ENCODE results near the gene CLTCL1.

Gene CLTCL1

GRCh38 chr22:19148417-19149046 lies 143.0 kb downstream of the CLTCL1 start:
- ChIA-PET POLR2A (no interaction called here), CTCF (interaction anchor here (0.8 to 0.9 kb wide), 2 partner anchors 27 to 481 kb away, joined by 3 to 4 read pairs; partner anchors contain the start of gene DGCR2)
- no peak for TF ChIP-seq CTCF (IDR thresholded peaks at IDR 0.05; ENCODE audit: control extremely low read depth, extremely low read depth, low read depth, missing control alignments)
- DNase-seq (ENCODE audit: extremely low spot score) = no peak

DNA sequence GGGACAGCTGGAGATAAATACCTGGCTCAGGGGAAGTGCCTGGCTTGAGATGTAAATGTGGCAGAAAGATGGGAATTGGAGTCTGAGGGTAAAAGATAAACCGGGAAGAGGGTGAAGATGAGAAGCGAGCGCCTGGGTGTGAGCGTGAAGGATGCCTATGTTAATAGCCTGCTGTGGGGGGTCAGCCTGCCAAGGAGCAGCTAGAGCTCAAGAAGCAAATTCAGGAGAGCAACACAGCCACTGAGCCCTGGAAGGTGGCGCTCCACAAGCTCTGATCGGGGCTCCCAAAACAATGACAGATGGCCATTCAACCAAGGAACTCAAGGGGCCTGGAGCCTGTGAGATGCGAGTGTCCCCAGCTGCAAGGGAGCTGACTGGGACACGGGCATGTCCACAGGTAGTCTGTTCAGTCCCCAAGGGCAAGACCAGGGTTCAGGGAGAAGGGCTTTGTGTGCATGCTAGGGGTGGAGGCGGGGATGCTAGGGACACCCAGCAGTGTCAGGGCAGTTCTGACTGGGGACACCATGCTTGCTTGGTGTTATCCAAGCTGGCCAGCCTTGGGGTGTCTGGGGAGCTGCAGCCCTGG lies 144.2 kb downstream of the CLTCL1 start:
- no peak for DNase-seq (ENCODE audit: extremely low spot score)
- POLR2A ChIA-PET = no interaction called here
- no peak for TF ChIP-seq CTCF (IDR thresholded peaks at IDR 0.05; ENCODE audit: control extremely low read depth, extremely low read depth, low read depth, missing control alignments)
- CTCF ChIA-PET = interaction anchor here (0.8 to 4.7 kb wide), 3 partner anchors 8 to 483 kb away, joined by 4 to 39 read pairs (median 4); no protein-coding TSS in a partner anchor

DNA sequence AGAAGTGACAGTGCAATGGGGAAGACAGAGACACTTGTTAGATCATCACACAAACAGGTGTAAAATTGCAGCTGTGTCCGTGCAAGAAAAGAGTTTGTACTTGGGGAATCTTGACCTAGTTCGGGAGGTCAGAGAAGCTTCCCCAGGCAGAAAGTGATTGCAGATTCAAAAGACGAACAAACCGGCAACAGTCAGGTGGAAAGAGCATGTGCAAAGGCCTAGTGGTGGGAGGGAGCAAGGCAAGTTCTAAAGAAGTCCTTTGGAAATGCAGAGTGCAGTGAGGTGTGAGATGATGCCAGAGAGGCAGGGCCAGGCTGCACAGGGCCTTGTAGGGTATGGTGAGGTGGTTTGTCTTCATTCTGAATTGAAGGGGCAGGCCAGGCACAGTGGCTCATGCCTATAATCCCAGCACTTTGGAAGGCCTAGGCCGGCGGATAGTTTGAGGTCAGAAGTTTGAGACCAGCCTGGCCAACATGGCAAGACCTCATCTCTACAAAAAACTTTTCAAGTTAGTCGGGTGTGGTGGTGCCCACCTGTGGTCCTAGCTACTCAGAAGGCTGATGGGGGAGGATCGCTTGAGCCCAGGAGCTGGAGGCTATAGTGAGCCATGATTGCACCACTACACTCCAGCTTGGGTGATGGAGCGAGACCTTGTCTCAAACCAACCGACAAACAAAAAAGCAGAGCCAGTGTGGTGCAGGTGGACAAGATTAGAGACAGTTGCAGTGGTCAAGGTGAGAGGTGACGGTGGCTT lies 145.1 kb downstream of the CLTCL1 start:
- TF ChIP-seq CTCF (IDR thresholded peaks at IDR 0.05; ENCODE audit: control extremely low read depth, extremely low read depth, low read depth, missing control alignments) = no peak
- DNase-seq (ENCODE audit: extremely low spot score) = no peak
- CTCF ChIA-PET = interaction anchor here (0.8 to 4.7 kb wide), 4 partner anchors 9 to 484 kb away, joined by 4 to 39 read pairs (median 16); no protein-coding TSS in a partner anchor
- POLR2A ChIA-PET = no interaction called here

GRCh38 chr22:19143967-19144400 lies 147.5 kb downstream of the CLTCL1 start:
- DNase-seq (ENCODE audit: extremely low spot score) = no peak

GRCh38 chr22:19143212-19143611 lies 148.3 kb downstream of the CLTCL1 start:
- TF ChIP-seq CTCF (IDR thresholded peaks at IDR 0.05; ENCODE audit: control extremely low read depth, extremely low read depth, low read depth, missing control alignments) = no peak
- ChIA-PET CTCF (interaction anchor here (0.7 to 4.7 kb wide), 14 partner anchors 10 to 486 kb away, joined by 3 to 39 read pairs (median 6); partner anchors contain the start of genes CLTCL1 and TSSK2), POLR2A (interaction anchor here (1.0 kb wide), 1 partner anchor 31 kb away, joined by 3 read pairs; no protein-coding TSS in a partner anchor)
- DNase-seq (ENCODE audit: extremely low spot score) = no peak

More at GRCh38 chr22:19143967-19144400, 147.5 kb downstream of the CLTCL1 start:
- CTCF ChIA-PET = interaction anchor here (0.7 to 4.7 kb wide), 25 partner anchors 10 to 489 kb away, joined by 3 to 39 read pairs (median 5); partner anchors contain the start of genes CLTCL1, DGCR2, SLC25A1 and TSSK2
- TF ChIP-seq CTCF (IDR thresholded peaks at IDR 0.05; ENCODE audit: control extremely low read depth, extremely low read depth, low read depth, missing control alignments) = no peak
- POLR2A ChIA-PET = interaction anchor here (1.0 kb wide), 1 partner anchor 30 kb away, joined by 3 read pairs; no protein-coding TSS in a partner anchor

GRCh38 chr22:19142394-19142793 lies 149.1 kb downstream of the CLTCL1 start:
- DNase-seq (ENCODE audit: extremely low spot score) = no peak
- ChIA-PET CTCF (interaction anchor here (2.5 to 3.0 kb wide), 2 partner anchors 14 to 26 kb away, joined by 5 to 9 read pairs; no protein-coding TSS in a partner anchor), POLR2A (interaction anchor here (1.0 kb wide), 1 partner anchor 9 kb away, joined by 4 read pairs; no protein-coding TSS in a partner anchor)
- no peak for TF ChIP-seq CTCF (IDR thresholded peaks at IDR 0.05; ENCODE audit: control extremely low read depth, extremely low read depth, low read depth, missing control alignments)
